SH-SY5Y (cell line): ENCODE measurements around the gene DYNLRB2.

Source experiments
- GATA2 ChIP-seq: IDR thresholded peaks from 2 replicates; pipeline ENCODE4 v1.6.1; 2011; ENCODE audit warnings: mild to moderate bottlenecking, low read depth, low read length
- GATA3 ChIP-seq: IDR thresholded peaks from 2 replicates; pipeline ENCODE4 v1.6.1; 2011; ENCODE audit warnings: low read depth, mild to moderate bottlenecking, low read length, moderate library complexity

DNA sequence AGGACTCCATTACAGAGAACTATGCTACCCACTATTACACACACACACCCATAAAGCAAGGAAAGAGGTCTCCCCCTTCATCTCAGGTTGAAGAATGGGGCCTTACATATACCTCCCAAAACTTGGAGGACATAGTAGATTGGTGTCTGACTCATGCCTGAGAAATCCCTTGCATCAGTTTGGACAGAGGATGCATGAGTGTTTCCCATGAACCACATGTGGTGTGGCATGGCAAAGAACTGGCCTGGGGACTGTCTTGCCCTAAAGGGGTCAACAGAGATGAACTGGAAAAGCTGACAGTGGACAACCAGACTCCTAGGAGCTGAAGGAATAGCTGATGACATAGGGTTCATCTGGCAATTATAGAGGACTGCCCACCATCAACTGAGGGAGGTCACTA is 54.0 kb downstream of the DYNLRB2 start:
- no peak for TF ChIP-seq GATA2
- TF ChIP-seq GATA3: no peak
